ENCODE measurements around the gene BRMS1L.
"Not testable (repeated sequence)": the region's sequence is repeated elsewhere in the genome, so short reads cannot be mapped to it uniquely, and the experiment has no call there.

The BRMS1L gene

GRCh38 chr14:35821564-35822411 lies 4.3 kb upstream of the BRMS1L start:
- peak; percentile 17 for DNase-seq

- no peak for DNase-seq
Measured at GRCh38 chr14:35822501-35822900, 3.6 kb upstream of the BRMS1L start.

GRCh38 chr14:35824446-35825165 lies 1.5 kb upstream of the BRMS1L start:
- not testable (repeated sequence) for DNase-seq

GRCh38 chr14:35825968-35826217 lies 245 bp upstream of the BRMS1L start:
- no peak for DNase-seq

GRCh38 chr14:35826952-35827416 lies 846 bp downstream of the BRMS1L start:
- no peak for DNase-seq

- DNase-seq, result no peak
Measured at GRCh38 chr14:35827678-35828472, 1.7 kb downstream of the BRMS1L start.

GRCh38 chr14:35829449-35829848 lies 3.3 kb downstream of the BRMS1L start:
- DNase-seq, result no peak

GRCh38 chr14:35835208-35835982 lies 9.3 kb downstream of the BRMS1L start:
- DNase-seq, result no peak

GRCh38 chr14:35841704-35842103 lies 15.6 kb downstream of the BRMS1L start:
- not testable (repeated sequence) for DNase-seq

- DNase-seq, result not testable (repeated sequence)
Measured at GRCh38 chr14:35842245-35842644, 16.1 kb downstream of the BRMS1L start.

- no peak for DNase-seq
Measured at GRCh38 chr14:35844494-35844893, 18.4 kb downstream of the BRMS1L start.

- DNase-seq, result no peak
Measured at GRCh38 chr14:35847636-35848035, 21.5 kb downstream of the BRMS1L start.

GRCh38 chr14:35849122-35849521 lies 23.0 kb downstream of the BRMS1L start:
- no peak for DNase-seq

- no peak for DNase-seq
Measured at GRCh38 chr14:35851823-35852222, 25.7 kb downstream of the BRMS1L start.

GRCh38 chr14:35853225-35853624 lies 27.1 kb downstream of the BRMS1L start:
- DNase-seq, result no peak

GRCh38 chr14:35854696-35855270 lies 28.6 kb downstream of the BRMS1L start:
- DNase-seq, result no peak

GRCh38 chr14:35855876-35856481 lies 29.8 kb downstream of the BRMS1L start:
- DNase-seq, result peak; percentile 13

GRCh38 chr14:35858521-35859209 lies 32.5 kb downstream of the BRMS1L start:
- no peak for DNase-seq

- peak; percentile 15 for DNase-seq
Measured at GRCh38 chr14:35861204-35861868, 35.2 kb downstream of the BRMS1L start.

- DNase-seq, result no peak
Measured at GRCh38 chr14:35865611-35866324, 39.6 kb downstream of the BRMS1L start.
